Panc1 (cell line): ENCODE measurements around the gene ROS1.

ENCODE experiments used
- CTCF ChIP-seq: fragments of 450-650 bp; IDR thresholded peaks from 2 replicates; pipeline ENCODE4 v1.5.1; 2017; ENCODE audit warnings: mild to moderate bottlenecking
- POLR2AphosphoS5 ChIP-seq: IDR thresholded peaks from 2 replicates; pipeline ENCODE4 v1.6.1; 2012; ENCODE audit warnings: mild to moderate bottlenecking, low read depth, low read length, moderate library complexity
- REST ChIP-seq, 2 experiments: IDR thresholded peaks; 2 replicates each; pipeline ENCODE4 v1.6.1; 2011 to 2012; ENCODE audit warnings: low read depth in 2 of 2, control low read depth in 1 of 2, low read length in 1 of 2, mild to moderate bottlenecking in 1 of 2, moderate library complexity in 1 of 2; ENCODE audit not compliant: insufficient read depth in 1 of 2
- SIN3A ChIP-seq: IDR thresholded peaks from 2 replicates; pipeline ENCODE4 v1.6.1; 2012; ENCODE audit warnings: low read depth, mild to moderate bottlenecking, low read length, moderate library complexity, borderline replicate concordance; ENCODE audit not compliant: insufficient read depth
- TCF7L2 ChIP-seq: IDR thresholded peaks from 2 replicates; pipeline ENCODE4 v1.6.1; 2011; ENCODE audit warnings: mild to moderate bottlenecking, low read depth, low read length, inconsistent platforms

- TF ChIP-seq CTCF = no peak
- no peak for TF ChIP-seq POLR2AphosphoS5
- TF ChIP-seq TCF7L2 = no peak
- TF ChIP-seq SIN3A = no peak
- no peak for TF ChIP-seq REST (IDR thresholded peaks at IDR 0.05; ENCODE audit: insufficient read depth in 1 of 2, low read depth in 2 of 2, low read length in 1 of 2)
Observed at GRCh38 chr6:117266257-117267053, 159.3 kb downstream of the ROS1 start.
